ENCODE data around the gene PPP1R13B.

Gene PPP1R13B

GRCh38 chr14:103728721-103729120 is 118.7 kb downstream of the PPP1R13B start:
- no peak for TF ChIP-seq CTCF (IDR thresholded peaks at IDR 0.05; ENCODE audit: low read depth, low read length)
- H3K4me1 ChIP-seq = peaks cover 13% of the 10 kb centered on the region
- H3K27me3 ChIP-seq = no peaks in the 10 kb centered on the region
- H3K4me3 ChIP-seq (ENCODE audit: low read depth, low read length) = no peak overlapping the region
- no peaks in the 10 kb centered on the region for H3K9me3 ChIP-seq
- no peak for DNase-seq
- peaks cover 46% of the 10 kb centered on the region for H3K36me3 ChIP-seq

- no peak for DNase-seq
- Histone ChIP-seq H3K9me3 (no peaks in the 10 kb centered on the region), H3K4me3 (ENCODE audit: low read depth, low read length) (no peak overlapping the region), H3K36me3 (peaks cover 40% of the 10 kb centered on the region), H3K27me3 (no peaks in the 10 kb centered on the region), H3K4me1 (peaks cover 13% of the 10 kb centered on the region)
- TF ChIP-seq CTCF (IDR thresholded peaks at IDR 0.05; ENCODE audit: low read depth, low read length) = no peak
Measured at GRCh38 chr14:103728141-103728540, 119.2 kb downstream of the PPP1R13B start.

- peak; percentile 75 for DNase-seq
- TF ChIP-seq CTCF (IDR thresholded peaks at IDR 0.05; ENCODE audit: low read depth, low read length) = peak; percentile 42
- peaks cover 33% of the 10 kb centered on the region for H3K36me3 ChIP-seq
- H3K4me1 ChIP-seq = peaks cover 13% of the 10 kb centered on the region
- no peaks in the 10 kb centered on the region for H3K9me3 ChIP-seq
- no peak overlapping the region for H3K4me3 ChIP-seq (ENCODE audit: low read depth, low read length)
- H3K27me3 ChIP-seq = no peaks in the 10 kb centered on the region
Measured at GRCh38 chr14:103727313-103727980, 119.9 kb downstream of the PPP1R13B start.

- Histone ChIP-seq H3K4me1 (peaks cover 13% of the 10 kb centered on the region), H3K36me3 (peaks cover 23% of the 10 kb centered on the region), H3K27me3 (no peaks in the 10 kb centered on the region), H3K9me3 (no peaks in the 10 kb centered on the region), H3K4me3 (ENCODE audit: low read depth, low read length) (no peak overlapping the region)
- no peak for DNase-seq
- TF ChIP-seq CTCF (IDR thresholded peaks at IDR 0.05; ENCODE audit: low read depth, low read length) = no peak
Measured at GRCh38 chr14:103726474-103726873, 120.9 kb downstream of the PPP1R13B start.

GRCh38 chr14:103725739-103726395 is 121.5 kb downstream of the PPP1R13B start:
- no peak for DNase-seq
- Histone ChIP-seq H3K4me1 (peaks cover 13% of the 10 kb centered on the region), H3K36me3 (peaks cover 22% of the 10 kb centered on the region), H3K9me3 (no peaks in the 10 kb centered on the region), H3K27me3 (no peaks in the 10 kb centered on the region), H3K4me3 (ENCODE audit: low read depth, low read length) (no peak overlapping the region)
- no peak for TF ChIP-seq CTCF (IDR thresholded peaks at IDR 0.05; ENCODE audit: low read depth, low read length)

GRCh38 chr14:103725001-103725682 is 122.2 kb downstream of the PPP1R13B start:
- no peak for TF ChIP-seq CTCF (IDR thresholded peaks at IDR 0.05; ENCODE audit: low read depth, low read length)
- Histone ChIP-seq H3K4me1 (peaks cover 9% of the 10 kb centered on the region), H3K27me3 (no peaks in the 10 kb centered on the region), H3K36me3 (peaks cover 16% of the 10 kb centered on the region), H3K9me3 (no peaks in the 10 kb centered on the region), H3K4me3 (ENCODE audit: low read depth, low read length) (no peak overlapping the region)
- DNase-seq = no peak

Data from BE2C (cell line).